Psoas muscle (tissue), 8 donors: ENCODE measurements around the gene EXOSC5. TPM values are rescaled to one million over a fixed set of nuclear protein-coding genes. Genes with fewer than 3 reads are reported as not detected.

ENCODE experiments used
- ATAC-seq, 4 donors: fragments of 200-7000 bp; cut with Tn5 transposase; one replicate each; pipeline ENCODE4 v1.9.1; 2020; ENCODE audit warnings: moderate library complexity in 3 of 4, mild to moderate bottlenecking in 2 of 4
- DNase-seq, 2 donors: peaks; one replicate each; pipeline ENCODE4 v3.0.0-alpha.2; 2020
- H3K27ac ChIP-seq: fragments of 200-600 bp; one replicate; pipeline ENCODE4 v1.8.0; 2022
- H3K27me3 ChIP-seq, 3 donors: fragments of 200-600 bp in 1 of 3; one replicate each; pipeline versions ENCODE4 v1.6.1 to v1.8.0; 2013 to 2022; ENCODE audit warnings: low read length in 2 of 3, mild to moderate bottlenecking in 2 of 3, moderate library complexity in 1 of 3; ENCODE audit not compliant: insufficient read depth in 3 of 3
- H3K36me3 ChIP-seq, 2 donors: fragments of 200-600 bp in 1 of 2; one replicate each; pipeline versions ENCODE4 v1.6.1 to v1.8.0; 2013 to 2022; ENCODE audit warnings: low read depth in 1 of 2, mild to moderate bottlenecking in 1 of 2, moderate library complexity in 1 of 2; ENCODE audit not compliant: insufficient read depth in 1 of 2
- H3K4me1 ChIP-seq: fragments of 200-600 bp; one replicate; pipeline ENCODE4 v1.8.0; 2022
- H3K4me3 ChIP-seq: fragments of 200-600 bp; one replicate; pipeline ENCODE4 v1.8.0; 2022; ENCODE audit warnings: mild to moderate bottlenecking
- H3K9me3 ChIP-seq: fragments of 200-600 bp; one replicate; pipeline ENCODE4 v1.8.0; 2022
- WGBS, 3 donors: extraction: QIAGEN DNeasy Blood & Tissue Kit; methylation state at CpG; one replicate each; pipeline versions ENCODE4 v1.1.6 to v1.1.7; 2013; 5-methylcytosine and 5-hydroxymethylcytosine counted together
- intact Hi-C, 2 donors: fragments of 100-400 bp; cut with DNase I; formaldehyde crosslinking; loops; one replicate each; pipeline versions ENCODE4 v1.11.0 to v1.14.2; 2022
- polyA plus RNA-seq, 3 donors: library from polyadenylated mRNA; stranded (reverse); fragments of 200-250 nt; gene quantifications; one replicate each; pipeline ENCODE4 v1.2.3, GENCODE V29; 2013
- total RNA-seq, 4 donors: library from RNA; stranded (reverse); fragmentation: NEBNext Ultra II Directional in 2 of 4; extraction: Animal tissue kit (Norgen Biotek cat#: 25700) in 2 of 4; gene quantifications; one replicate each; pipeline versions ENCODE4 v1.2.1 to v1.2.4, GENCODE V29; 2021 to 2023
- TF ChIP-seq, protein P1 (sequence below): fragments of 200-600 bp; IDR thresholded peaks from one replicate; pipeline ENCODE4 v1.8.0; 2022; ENCODE audit warnings: antibody characterized with exemption
- donor health status: healthy with polysubstance abuse.
- donor health status: DM: no; HTN: no; CAD: no; lungs with moderate emphysema.
- donor health status: Bipolar disorder and iron deficiency.
- donor health status: healthy.
- donor health status: DM: yes; HTN: yes; CAD: no.
- donor health status: DM: no; HTN: no; CAD: no.
- donor health status: DM: no; HTN: no; CAD: no.
- donor health status: DM: yes; HTN: yes; CAD: no.

EXOSC5 gene
- total and polyA plus RNA-seq, 7 donors: 25.4 to 78.8 (median 41.9) TPM

DNA sequence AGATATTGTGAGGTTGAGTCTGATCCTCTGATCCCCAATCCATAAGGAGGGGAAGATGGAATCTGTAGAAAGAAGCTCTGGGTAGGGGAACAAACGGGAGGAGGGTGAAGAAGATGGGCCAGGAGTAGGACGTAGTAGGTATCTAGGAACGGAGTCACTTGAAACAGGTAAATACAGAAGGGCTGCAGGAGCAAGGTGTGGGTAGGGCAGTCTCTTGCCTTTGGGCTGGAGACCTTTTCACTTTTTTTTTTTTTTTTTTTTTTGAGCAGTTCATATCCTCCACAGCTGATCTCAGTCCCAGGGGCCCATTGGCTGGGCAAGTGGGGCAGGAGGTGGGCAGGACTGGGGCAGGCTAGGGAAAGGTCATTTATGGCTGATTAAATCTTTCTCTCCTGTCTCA is 1.9 kb upstream of the EXOSC5 start:
- Histone ChIP-seq H3K27me3 (no peaks in the 10 kb centered on the region), H3K9me3 (no peaks in the 10 kb centered on the region), H3K27ac (no peak overlapping the region), H3K36me3 (peaks cover 0 to 3% of the 10 kb centered on the region in 2 donors), H3K4me3 (peak overlapping the region; percentile 89), H3K4me1 (peaks cover 22% of the 10 kb centered on the region)
- intact Hi-C loops: loop anchor here in 1 of 2 donors (5.0 kb wide), 1 partner anchor 38 kb away; the partner anchor contains the start of gene DMAC2
- TF ChIP-seq, protein P1, sequence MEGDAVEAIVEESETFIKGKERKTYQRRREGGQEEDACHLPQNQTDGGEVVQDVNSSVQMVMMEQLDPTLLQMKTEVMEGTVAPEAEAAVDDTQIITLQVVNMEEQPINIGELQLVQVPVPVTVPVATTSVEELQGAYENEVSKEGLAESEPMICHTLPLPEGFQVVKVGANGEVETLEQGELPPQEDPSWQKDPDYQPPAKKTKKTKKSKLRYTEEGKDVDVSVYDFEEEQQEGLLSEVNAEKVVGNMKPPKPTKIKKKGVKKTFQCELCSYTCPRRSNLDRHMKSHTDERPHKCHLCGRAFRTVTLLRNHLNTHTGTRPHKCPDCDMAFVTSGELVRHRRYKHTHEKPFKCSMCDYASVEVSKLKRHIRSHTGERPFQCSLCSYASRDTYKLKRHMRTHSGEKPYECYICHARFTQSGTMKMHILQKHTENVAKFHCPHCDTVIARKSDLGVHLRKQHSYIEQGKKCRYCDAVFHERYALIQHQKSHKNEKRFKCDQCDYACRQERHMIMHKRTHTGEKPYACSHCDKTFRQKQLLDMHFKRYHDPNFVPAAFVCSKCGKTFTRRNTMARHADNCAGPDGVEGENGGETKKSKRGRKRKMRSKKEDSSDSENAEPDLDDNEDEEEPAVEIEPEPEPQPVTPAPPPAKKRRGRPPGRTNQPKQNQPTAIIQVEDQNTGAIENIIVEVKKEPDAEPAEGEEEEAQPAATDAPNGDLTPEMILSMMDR: no peak
- ATAC-seq: no peak
- DNase-seq: no peak
- WGBS, 3 donors: 68 to 82% (median 74%) methylated on average over 3 of the region's 3 CpGs

DNA sequence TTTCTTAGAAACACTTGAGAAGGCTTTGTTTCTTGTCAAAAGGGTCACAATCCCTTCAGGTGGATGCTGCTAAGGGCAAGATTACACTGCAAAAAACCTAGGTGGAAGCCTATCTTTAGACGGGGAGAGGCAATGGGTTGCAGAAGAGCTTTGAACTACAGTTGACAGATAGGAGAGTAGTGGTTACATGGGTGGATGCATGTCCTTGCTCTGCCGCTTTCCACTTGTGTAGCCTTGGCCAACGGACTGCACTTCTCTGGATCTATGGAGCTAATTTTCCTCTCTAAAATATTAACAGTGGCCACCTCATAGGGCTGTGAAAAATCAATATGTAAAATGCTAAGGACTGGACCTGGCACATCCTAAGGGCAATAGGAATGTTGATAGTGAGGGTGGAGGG is 1.4 kb upstream of the EXOSC5 start:
- Histone ChIP-seq H3K9me3 (no peaks in the 10 kb centered on the region), H3K27ac (peak overlapping the region; percentile 93), H3K4me3 (peak overlapping the region; percentile 89), H3K27me3 (no peaks in the 10 kb centered on the region), H3K4me1 (peaks cover 18% of the 10 kb centered on the region), H3K36me3 (peaks cover 0 to 3% of the 10 kb centered on the region in 2 donors)
- ATAC-seq: no peak
- 32 to 46% (median 42%) methylated on average over 3 of the region's 3 CpGs for WGBS, 3 donors
- intact Hi-C loops: loop anchor here in 1 of 2 donors (5.0 kb wide), 1 partner anchor 39 kb away; the partner anchor contains the start of gene DMAC2
- TF ChIP-seq, protein P1: no peak
- no peak for DNase-seq

DNA sequence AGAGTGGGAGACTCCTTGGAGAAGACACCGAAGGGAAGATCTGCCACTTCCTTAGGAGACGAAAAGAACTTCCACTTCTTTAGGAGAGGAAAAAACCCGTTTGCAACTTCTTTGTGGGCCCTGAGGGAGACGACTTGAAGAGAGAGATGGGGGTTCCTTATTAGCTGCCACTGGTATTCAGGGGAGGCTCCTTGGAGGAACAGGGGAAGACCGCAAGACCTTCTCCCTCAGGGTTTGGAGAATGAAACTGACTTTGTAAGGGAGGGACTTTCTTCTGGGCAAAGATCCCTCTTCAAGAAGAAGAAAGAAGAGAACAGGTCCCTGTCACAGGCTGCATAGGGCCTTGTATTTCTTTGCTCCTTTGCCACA is 875 bp upstream of the EXOSC5 start:
- Histone ChIP-seq H3K36me3 (peaks cover 0 to 7% of the 10 kb centered on the region in 2 donors), H3K4me3 (peak overlapping the region; percentile 89), H3K9me3 (no peaks in the 10 kb centered on the region), H3K4me1 (peaks cover 13% of the 10 kb centered on the region), H3K27ac (peak overlapping the region; percentile 93), H3K27me3 (no peaks in the 10 kb centered on the region)
- 0% methylated on average over 5 of the region's 5 CpGs for WGBS, 3 donors
- TF ChIP-seq, protein P1: no peak
- no peak for DNase-seq
- no peak for ATAC-seq
- intact Hi-C loops: loop anchor here in 1 of 2 donors (5.0 kb wide), 1 partner anchor 39 kb away; the partner anchor contains the start of gene DMAC2

DNA sequence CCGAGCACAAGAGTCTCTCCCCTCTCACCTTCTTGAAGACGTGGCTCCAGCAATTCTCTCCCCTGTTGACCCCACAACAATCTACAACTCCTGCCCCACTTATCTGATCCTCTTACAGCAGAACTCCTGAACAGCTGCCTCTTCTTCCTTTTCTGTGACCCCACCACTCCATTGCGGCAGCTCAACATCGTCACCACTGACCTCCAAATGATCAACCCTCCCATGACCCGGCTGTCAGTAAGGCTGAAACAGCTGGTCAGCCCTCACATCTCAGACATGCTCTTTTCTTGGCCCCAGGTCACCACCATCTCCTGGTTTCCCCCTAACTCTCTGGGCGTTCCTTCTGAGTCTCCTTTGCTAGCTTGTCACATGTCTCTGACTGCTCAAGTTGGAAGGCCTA is 1.8 kb downstream of the EXOSC5 start:
- no peak overlapping the region for H3K27ac ChIP-seq
- peaks cover 12% of the 10 kb centered on the region for H3K4me1 ChIP-seq
- no peaks in the 10 kb centered on the region for H3K27me3 ChIP-seq
- ATAC-seq (no peak), DNase-seq (no peak)
- intact Hi-C loops: loop anchor here in 1 of 2 donors (5.0 kb wide), 1 partner anchor 42 kb away; the partner anchor contains the start of gene DMAC2
- no peaks in the 10 kb centered on the region for H3K9me3 ChIP-seq
- H3K36me3 ChIP-seq: peaks cover 4 to 26% of the 10 kb centered on the region in 2 donors
- 57 to 62% (median 61%) methylated on average over 6 of the region's 6 CpGs for WGBS, 3 donors
- no peak overlapping the region for H3K4me3 ChIP-seq
- TF ChIP-seq, protein P1: no peak

DNA sequence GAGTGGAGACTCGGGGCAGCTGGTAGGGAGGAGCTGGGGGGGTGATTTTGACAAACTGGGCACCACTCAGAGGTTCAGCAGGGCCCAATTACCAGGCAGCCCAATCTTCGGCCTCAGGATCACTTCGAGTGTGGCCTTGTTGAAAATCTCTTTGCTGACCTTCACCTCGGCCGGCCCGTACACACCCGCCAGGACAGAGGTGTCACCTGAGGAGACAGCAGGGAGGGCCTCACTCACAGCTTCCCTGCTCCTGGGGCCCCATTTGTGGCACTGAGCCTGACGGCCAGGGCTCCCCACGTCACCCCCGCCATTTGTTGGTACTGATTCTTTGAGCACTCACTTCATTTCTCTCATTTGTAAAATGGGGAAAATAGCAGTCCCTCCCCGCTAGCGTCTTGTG is 4.4 kb downstream of the EXOSC5 start:
- no peak overlapping the region for H3K4me3 ChIP-seq
- peaks cover 4 to 52% of the 10 kb centered on the region in 2 donors for H3K36me3 ChIP-seq
- ATAC-seq (no peak), DNase-seq (no peak)
- no peaks in the 10 kb centered on the region for H3K9me3 ChIP-seq
- intact Hi-C loops: no loop called here
- no peak overlapping the region for H3K27ac ChIP-seq
- TF ChIP-seq, protein P1: no peak
- no peaks in the 10 kb centered on the region for H3K4me1 ChIP-seq
- H3K27me3 ChIP-seq: no peaks in the 10 kb centered on the region
- WGBS, 3 donors: 67 to 72% (median 71%) methylated on average over 12 of the region's 12 CpGs
